BJ (cell line): ENCODE data around the gene ZNF148. TPM values are rescaled to one million over a fixed set of nuclear protein-coding genes. Genes with fewer than 3 reads are reported as not detected.

Experiments
- CTCF ChIA-PET: fragments of 350-600 bp; formaldehyde crosslinking; extraction: SDS; loops from one replicate; lab custom pipeline; 2021; ENCODE audit warnings: antibody characterized with exemption, inconsistent platforms; lab: Yijun Ruan, JAX
- POLR2A ChIA-PET: fragments of 300-600 bp; sonication (Branson Sonifier 250); formaldehyde crosslinking; extraction: SDS; loops from one replicate; lab custom pipeline; 2021; ENCODE audit warnings: antibody characterized with exemption; lab: Charles Lee
- DNase-seq: peaks from one replicate; pipeline ENCODE4 v3.0.0-alpha.2; 2011; ENCODE audit warnings: low read depth
- H3K27me3 ChIP-seq: 2 replicates; pipeline ENCODE4 v1.6.0; 2011; ENCODE audit warnings: low read length; ENCODE audit not compliant: control insufficient read depth, insufficient read depth
- H3K36me3 ChIP-seq: 2 replicates; pipeline ENCODE4 v1.5.1; 2011; ENCODE audit warnings: low read length; ENCODE audit not compliant: control insufficient read depth, insufficient read depth
- H3K4me3 ChIP-seq: 2 replicates; pipeline ENCODE4 v1.5.1; 2011; ENCODE audit warnings: low read depth, mild to moderate bottlenecking, control low read depth, low read length
- CTCF ChIP-seq: IDR thresholded peaks from 2 replicates; pipeline ENCODE4 v1.5.1; 2011; ENCODE audit warnings: low read depth, mild to moderate bottlenecking, control low read depth, inconsistent platforms, low read length, moderate library complexity; ENCODE audit not compliant: insufficient read depth
- polyA plus RNA-seq: library from polyadenylated mRNA; depleted of rRNA; stranded (reverse); fragments of >200 nt; gene quantifications from 2 replicates; pipeline ENCODE4 v1.2.3, GENCODE V29; 2011

The ZNF148 gene
- polyA plus RNA-seq, 1 experiment = 18.4 TPM

- POLR2A ChIA-PET = no interaction called here
- Histone ChIP-seq H3K27me3 (no peaks in the 10 kb centered on the region), H3K36me3 (no peaks in the 10 kb centered on the region), H3K4me3 (no peak overlapping the region)
- TF ChIP-seq CTCF = no peak
- DNase-seq = no peak
- CTCF ChIA-PET = no interaction called here
Measured at GRCh38 chr3:125294411-125294810, 80.7 kb downstream of the ZNF148 start.

GRCh38 chr3:125292015-125292414 is 83.1 kb downstream of the ZNF148 start:
- no peak for DNase-seq
- CTCF ChIA-PET = no interaction called here
- no peaks in the 10 kb centered on the region for H3K27me3 ChIP-seq
- no peak for TF ChIP-seq CTCF
- POLR2A ChIA-PET = no interaction called here
- no peak overlapping the region for H3K4me3 ChIP-seq
- H3K36me3 ChIP-seq = no peaks in the 10 kb centered on the region

GRCh38 chr3:125289429-125289981 is 85.6 kb downstream of the ZNF148 start:
- ChIA-PET POLR2A (no interaction called here), CTCF (no interaction called here)
- no peaks in the 10 kb centered on the region for H3K36me3 ChIP-seq
- TF ChIP-seq CTCF = no peak
- no peak overlapping the region for H3K4me3 ChIP-seq
- DNase-seq = no peak
- H3K27me3 ChIP-seq = no peaks in the 10 kb centered on the region

GRCh38 chr3:125287248-125287647 is 87.9 kb downstream of the ZNF148 start:
- H3K36me3 ChIP-seq = no peaks in the 10 kb centered on the region
- DNase-seq = no peak
- no peak for TF ChIP-seq CTCF
- ChIA-PET CTCF (interaction anchor here (0.7 to 1.3 kb wide), 2 partner anchors 11 to 141 kb away, joined by 3 read pairs; no protein-coding TSS in a partner anchor), POLR2A (no interaction called here)
- no peak overlapping the region for H3K4me3 ChIP-seq
- H3K27me3 ChIP-seq = no peaks in the 10 kb centered on the region

GRCh38 chr3:125281381-125281780 is 93.7 kb downstream of the ZNF148 start:
- ChIA-PET CTCF (interaction anchor here (1.8 kb wide), 2 partner anchors 9 to 32 kb away, joined by 4 to 5 read pairs; no protein-coding TSS in a partner anchor), POLR2A (no interaction called here)
- no peak for DNase-seq
- TF ChIP-seq CTCF = no peak
- H3K36me3 ChIP-seq = no peaks in the 10 kb centered on the region
- H3K4me3 ChIP-seq = no peak overlapping the region
- H3K27me3 ChIP-seq = no peaks in the 10 kb centered on the region
